ENCODE results near the gene ADK.
"Not testable (repeated sequence)": the region's sequence is repeated elsewhere in the genome, so short reads cannot be mapped to it uniquely, and the experiment has no call there.

Gene ADK

GRCh38 chr10:74150990-74151878, at the start of gene ADK:
TSS of gene ADK (plus strand) at chr10:74151221. CDS start at chr10:74151279, 58 bp downstream.
- DNase-seq (ENCODE audit: low read depth in 2 of 2) = peak; percentile 99 to 100

- DNase-seq (ENCODE audit: low read depth in 2 of 2) = no peak
These were observed 47.3 kb upstream of the ADK start for GRCh38 chr10:74103560-74104258.

GRCh38 chr10:74104480-74104879, 46.5 kb upstream of the ADK start:
- DNase-seq (ENCODE audit: low read depth in 2 of 2) = no peak

- DNase-seq (ENCODE audit: low read depth in 2 of 2) = no peak
These were observed 46.0 kb upstream of the ADK start for GRCh38 chr10:74104996-74105395.

- DNase-seq (ENCODE audit: low read depth in 2 of 2) = no peak
These were observed 43.6 kb upstream of the ADK start for GRCh38 chr10:74107391-74107790.

- no peak for DNase-seq (ENCODE audit: low read depth in 2 of 2)
These were observed 41.6 kb upstream of the ADK start for GRCh38 chr10:74109452-74109851.

- no peak for DNase-seq (ENCODE audit: low read depth in 2 of 2)
These were observed 40.9 kb upstream of the ADK start for GRCh38 chr10:74110120-74110519.

GRCh38 chr10:74111799-74112198, 39.2 kb upstream of the ADK start:
- no peak for DNase-seq (ENCODE audit: low read depth in 2 of 2)

GRCh38 chr10:74113546-74113945, 37.5 kb upstream of the ADK start:
- no peak for DNase-seq (ENCODE audit: low read depth in 2 of 2)

- DNase-seq (ENCODE audit: low read depth in 2 of 2) = no peak
These were observed 37.0 kb upstream of the ADK start for GRCh38 chr10:74114041-74114448.

- no peak for DNase-seq (ENCODE audit: low read depth in 2 of 2)
These were observed 33.3 kb upstream of the ADK start for GRCh38 chr10:74117738-74118137.

- DNase-seq (ENCODE audit: low read depth in 2 of 2) = no peak
These were observed 32.2 kb upstream of the ADK start for GRCh38 chr10:74118804-74119203.

- DNase-seq (ENCODE audit: low read depth in 2 of 2) = no peak
These were observed 30.1 kb upstream of the ADK start for GRCh38 chr10:74120911-74121310.

- DNase-seq (ENCODE audit: low read depth in 2 of 2) = no peak
These were observed 29.7 kb upstream of the ADK start for GRCh38 chr10:74121368-74121767.

- no peak for DNase-seq (ENCODE audit: low read depth in 2 of 2)
These were observed 29.0 kb upstream of the ADK start for GRCh38 chr10:74122060-74122459.

- no peak for DNase-seq (ENCODE audit: low read depth in 2 of 2)
These were observed 27.9 kb upstream of the ADK start for GRCh38 chr10:74123081-74123480.

GRCh38 chr10:74133923-74134820, 16.8 kb upstream of the ADK start:
- no peak for DNase-seq (ENCODE audit: low read depth in 2 of 2)

- no peak for DNase-seq (ENCODE audit: low read depth in 2 of 2)
These were observed 15.6 kb upstream of the ADK start for GRCh38 chr10:74135452-74135851.

- DNase-seq (ENCODE audit: low read depth in 2 of 2) = no peak
These were observed 13.0 kb upstream of the ADK start for GRCh38 chr10:74137992-74138391.

GRCh38 chr10:74138596-74138995, 12.4 kb upstream of the ADK start:
- not testable (repeated sequence) for DNase-seq (ENCODE audit: low read depth in 2 of 2)

GRCh38 chr10:74139981-74140380, 11.0 kb upstream of the ADK start:
- DNase-seq (ENCODE audit: low read depth in 2 of 2) = no peak

GRCh38 chr10:74140553-74140952, 10.5 kb upstream of the ADK start:
- DNase-seq (ENCODE audit: low read depth in 2 of 2) = no peak

Data from stimulated activated CD4-positive, alpha-beta T cell treated with anti-CD3 and anti-CD28 coated beads, Interleukin-1b, Interleukin-23, amount 100 ng/mL, for 1 hour (primary cell).